PC-3 (cell line): Measurements from ENCODE around the gene YIF1B. TPM values are rescaled to one million over a fixed set of nuclear protein-coding genes. Genes with fewer than 3 reads are reported as not detected.

Source experiments
- ATAC-seq: fragments of 200-7000 bp; cut with Tn5 transposase; 2 replicates; pipeline ENCODE4 v1.9.1; 2020; ENCODE audit warnings: mild to moderate bottlenecking, moderate library complexity
- BruUV-seq: library from RNA; stranded (reverse); fragments of 400-500 nt; replicated peaks from 2 replicates; lab custom pipeline; 2021; lab: Mats Ljungman, UMichigan
- CTCF ChIA-PET: fragments of 300-600 bp; sonication (Branson Sonifier 250); formaldehyde crosslinking; loops from one replicate; lab custom pipeline; 2022; ENCODE audit warnings: antibody characterized with exemption; lab: Charles Lee
- POLR2A ChIA-PET: fragments of 300-600 bp; sonication (Branson Sonifier 250); formaldehyde crosslinking; loops from one replicate; lab custom pipeline; 2022; ENCODE audit warnings: antibody characterized with exemption; ENCODE audit not compliant: unreplicated experiment; lab: Charles Lee
- DNase-seq: peaks from one replicate; pipeline ENCODE4 v3.0.0-alpha.2; 2015
- H2AFZ ChIP-seq: fragments of 300-600 bp; sonication (generic); 2 replicates; pipeline ENCODE4 v1.6.0; 2016; ENCODE audit warnings: antibody characterized with exemption, low read length
- H3F3A ChIP-seq: fragments of 300-600 bp; sonication (generic); one replicate; pipeline ENCODE4 v1.6.0; 2017; ENCODE audit warnings: antibody characterized with exemption, low read length, control low read depth, mild to moderate bottlenecking; ENCODE audit not compliant: unreplicated experiment
- H3K27ac ChIP-seq: fragments of 300-600 bp; sonication (generic); 2 replicates; pipeline ENCODE4 v1.5.1; 2016; ENCODE audit warnings: mild to moderate bottlenecking, low read length
- H3K27me3 ChIP-seq: fragments of 300-600 bp; sonication (generic); 2 replicates; pipeline ENCODE4 v1.6.1; 2016; ENCODE audit warnings: low read length, mixed read lengths
- H3K36me3 ChIP-seq: fragments of 300-600 bp; sonication (generic); 2 replicates; pipeline ENCODE4 v1.6.1; 2016; ENCODE audit warnings: low read depth, mixed run types, low read length, mixed read lengths
- H3K4me1 ChIP-seq: fragments of 300-600 bp; sonication (generic); 2 replicates; pipeline ENCODE4 v1.5.1; 2016; ENCODE audit warnings: low read length; ENCODE audit not compliant: insufficient read depth
- H3K4me2 ChIP-seq: fragments of 300-600 bp; sonication (generic); 2 replicates; pipeline ENCODE4 v1.6.0; 2016; ENCODE audit warnings: low read length
- H3K4me3 ChIP-seq: fragments of 300-600 bp; sonication (generic); 2 replicates; pipeline ENCODE4 v1.5.1; 2016; ENCODE audit warnings: mild to moderate bottlenecking, low read length, mixed read lengths
- H3K79me2 ChIP-seq: fragments of 300-600 bp; sonication (generic); 2 replicates; pipeline ENCODE4 v1.6.1; 2017; ENCODE audit warnings: low read length, mixed read lengths
- H3K9ac ChIP-seq: fragments of 300-600 bp; sonication (generic); 2 replicates; pipeline ENCODE4 v1.6.0; 2016; ENCODE audit warnings: mild to moderate bottlenecking, low read length
- H3K9me2 ChIP-seq: fragments of 300-600 bp; sonication (generic); replicated peaks from 2 replicates; pipeline ENCODE4 v1.6.1; 2016; ENCODE audit warnings: mixed run types, low read length, mixed read lengths
- H3K9me3 ChIP-seq: fragments of 300-600 bp; sonication (generic); 2 replicates; pipeline ENCODE4 v1.6.1; 2016; ENCODE audit warnings: low read length, mixed read lengths
- H4K20me1 ChIP-seq: fragments of 300-600 bp; sonication (generic); 2 replicates; pipeline ENCODE4 v1.6.1; 2016; ENCODE audit warnings: low read length, mixed read lengths
- EZH2 ChIP-seq: fragments of 300-600 bp; sonication (generic); IDR thresholded peaks from one replicate; pipeline ENCODE4 v1.6.1; 2017; ENCODE audit warnings: antibody characterized with exemption, mild to moderate bottlenecking, low read length; ENCODE audit not compliant: unreplicated experiment
- EZH2phosphoT487 ChIP-seq: fragments of 300-600 bp; sonication (generic); IDR thresholded peaks from 2 replicates; pipeline ENCODE4 v1.6.1; 2018; ENCODE audit warnings: mild to moderate bottlenecking, antibody characterized with exemption, low read length, borderline replicate concordance
- intact Hi-C: fragments of 100-400 bp; cut with micrococcal nuclease; formaldehyde crosslinking; loops from 2 replicates; pipeline ENCODE4 v1.9.0; 2023
- total RNA-seq: library from RNA; depleted of rRNA; stranded (reverse); fragments of >200 nt; gene quantifications from 2 replicates; pipeline ENCODE4 v1.2.3, GENCODE V29; 2014
- TF ChIP-seq, protein P1 (sequence below): fragments of 300-600 bp; sonication (generic); conservative IDR thresholded peaks from 2 replicates; pipeline ENCODE4 v1.5.1; 2017; ENCODE audit warnings: antibody characterized with exemption, low read depth, mild to moderate bottlenecking, low read length

The YIF1B gene
- total RNA-seq, 1 experiment from 2014 or later, result 72.3 TPM

GRCh38 chr19:38323291-38323690, 7.5 kb upstream of the YIF1B start:
- H3K9ac ChIP-seq, result no peak overlapping the region
- no peak for ATAC-seq
- H3K4me3 ChIP-seq, result no peak overlapping the region
- H3K9me3 ChIP-seq, result no peaks in the 10 kb centered on the region
- TF ChIP-seq, protein P1, sequence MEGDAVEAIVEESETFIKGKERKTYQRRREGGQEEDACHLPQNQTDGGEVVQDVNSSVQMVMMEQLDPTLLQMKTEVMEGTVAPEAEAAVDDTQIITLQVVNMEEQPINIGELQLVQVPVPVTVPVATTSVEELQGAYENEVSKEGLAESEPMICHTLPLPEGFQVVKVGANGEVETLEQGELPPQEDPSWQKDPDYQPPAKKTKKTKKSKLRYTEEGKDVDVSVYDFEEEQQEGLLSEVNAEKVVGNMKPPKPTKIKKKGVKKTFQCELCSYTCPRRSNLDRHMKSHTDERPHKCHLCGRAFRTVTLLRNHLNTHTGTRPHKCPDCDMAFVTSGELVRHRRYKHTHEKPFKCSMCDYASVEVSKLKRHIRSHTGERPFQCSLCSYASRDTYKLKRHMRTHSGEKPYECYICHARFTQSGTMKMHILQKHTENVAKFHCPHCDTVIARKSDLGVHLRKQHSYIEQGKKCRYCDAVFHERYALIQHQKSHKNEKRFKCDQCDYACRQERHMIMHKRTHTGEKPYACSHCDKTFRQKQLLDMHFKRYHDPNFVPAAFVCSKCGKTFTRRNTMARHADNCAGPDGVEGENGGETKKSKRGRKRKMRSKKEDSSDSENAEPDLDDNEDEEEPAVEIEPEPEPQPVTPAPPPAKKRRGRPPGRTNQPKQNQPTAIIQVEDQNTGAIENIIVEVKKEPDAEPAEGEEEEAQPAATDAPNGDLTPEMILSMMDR, result no peak
- TF ChIP-seq EZH2phosphoT487 (no peak), EZH2 (no peak)
- H3K9me2 ChIP-seq, result no peaks in the 10 kb centered on the region
- H2AFZ ChIP-seq, result no peak overlapping the region
- H3K27me3 ChIP-seq, result no peaks in the 10 kb centered on the region
- no peaks in the 10 kb centered on the region for H3K36me3 ChIP-seq
- DNase-seq, result no peak
- BruUV-seq, result no TSS peak
- H4K20me1 ChIP-seq, result no peaks in the 10 kb centered on the region
- CTCF ChIA-PET, result no interaction called here
- no peak overlapping the region for H3K4me2 ChIP-seq
- H3F3A ChIP-seq, result no peaks in the 10 kb centered on the region
- no peaks in the 10 kb centered on the region for H3K79me2 ChIP-seq
- no peak overlapping the region for H3K27ac ChIP-seq
- POLR2A ChIA-PET, result no interaction called here
- H3K4me1 ChIP-seq, result peaks cover 5% of the 10 kb centered on the region; the same call in 1 of the 2 replicates
- intact Hi-C loops, result no loop called here

- DNase-seq (no peak), ATAC-seq (no peak)
- no peaks in the 10 kb centered on the region for H4K20me1 ChIP-seq
- TF ChIP-seq EZH2phosphoT487 (no peak), EZH2 (no peak)
- TF ChIP-seq, protein P1, result no peak
- BruUV-seq, result no TSS peak
- H3K4me1 ChIP-seq, result peaks cover 5% of the 10 kb centered on the region; the same call in 1 of the 2 replicates
- ChIA-PET CTCF (interaction anchor here (0.6 kb wide), 1 partner anchor 13 kb away, joined by 5 read pairs; no protein-coding TSS in a partner anchor), POLR2A (interaction anchor here (0.5 kb wide), 1 partner anchor 362 kb away, joined by 3 read pairs; no protein-coding TSS in a partner anchor)
- H3K27me3 ChIP-seq, result no peaks in the 10 kb centered on the region
- H3K4me3 ChIP-seq, result no peak overlapping the region
- H3K9ac ChIP-seq, result no peak overlapping the region
- H3F3A ChIP-seq, result no peaks in the 10 kb centered on the region
- H3K9me3 ChIP-seq, result no peaks in the 10 kb centered on the region
- intact Hi-C loops, result no loop called here
- H3K79me2 ChIP-seq, result no peaks in the 10 kb centered on the region
- no peak overlapping the region for H3K27ac ChIP-seq
- H3K4me2 ChIP-seq, result no peak overlapping the region
- no peak overlapping the region for H2AFZ ChIP-seq
- H3K36me3 ChIP-seq, result no peaks in the 10 kb centered on the region
- H3K9me2 ChIP-seq, result no peaks in the 10 kb centered on the region
Measured at GRCh38 chr19:38321646-38322196, 6.0 kb upstream of the YIF1B start.

DNA sequence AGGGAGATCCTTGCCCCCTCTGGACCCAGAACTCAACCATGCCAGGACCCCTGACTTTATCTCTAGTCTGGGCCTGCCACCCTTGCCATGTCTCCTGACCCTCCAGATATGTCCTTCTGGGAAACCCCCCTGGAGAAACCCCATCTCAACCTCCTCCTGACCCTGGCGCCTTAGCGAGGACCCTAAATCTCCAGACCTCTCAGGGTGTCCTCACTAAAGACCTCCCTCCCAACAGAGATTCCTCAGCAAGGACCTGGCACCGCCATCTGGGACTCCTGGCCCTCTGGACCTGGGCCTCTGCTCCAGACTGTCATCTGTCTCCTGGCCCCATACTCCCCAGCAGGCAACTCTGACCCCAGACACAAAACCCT, 5.2 kb upstream of the YIF1B start:
- POLR2A ChIA-PET, result no interaction called here
- H3K9ac ChIP-seq, result no peak overlapping the region
- H2AFZ ChIP-seq, result no peak overlapping the region
- intact Hi-C loops, result no loop called here
- no peaks in the 10 kb centered on the region for H3F3A ChIP-seq
- TF ChIP-seq EZH2, result no peak
- no peak for TF ChIP-seq EZH2phosphoT487
- TF ChIP-seq, protein P1, result no peak
- H3K27me3 ChIP-seq, result no peaks in the 10 kb centered on the region
- no peaks in the 10 kb centered on the region for H3K36me3 ChIP-seq
- no peaks in the 10 kb centered on the region for H4K20me1 ChIP-seq
- H3K27ac ChIP-seq, result no peak overlapping the region
- no peaks in the 10 kb centered on the region for H3K79me2 ChIP-seq
- H3K4me1 ChIP-seq, result peaks cover 5% of the 10 kb centered on the region; the same call in 1 of the 2 replicates
- CTCF ChIA-PET, result interaction anchor here (0.6 kb wide), 1 partner anchor 14 kb away, joined by 5 read pairs; no protein-coding TSS in a partner anchor
- no peaks in the 10 kb centered on the region for H3K9me2 ChIP-seq
- H3K4me2 ChIP-seq, result no peak overlapping the region
- no peaks in the 10 kb centered on the region for H3K9me3 ChIP-seq
- BruUV-seq, result no TSS peak
- DNase-seq (no peak), ATAC-seq (no peak)
- no peak overlapping the region for H3K4me3 ChIP-seq
